Mesangial cell (primary cell): Measurements from ENCODE around the gene COPS2. TPM values are rescaled to one million over a fixed set of nuclear protein-coding genes. Genes with fewer than 3 reads are reported as not detected.

ENCODE experiments used
- total RNA-seq: library from RNA; depleted of rRNA; stranded (reverse); fragments of >200 nt; gene quantifications from 2 replicates; pipeline ENCODE4 v1.2.3, GENCODE V29; 2015

Gene COPS2
- total RNA-seq, result 29.7 and 30.6 TPM in 2 replicates

GRCh38 chr15:49155110-49155833, at the start of gene COPS2:
COPS2 (minus strand) TSS chr15:49155599; CDS start chr15:49155578, 21 bp downstream.

GRCh38 chr15:49169880-49170597, 14.6 kb upstream of the COPS2 start, which contains the start of gene GALK2:
GALK2 (plus strand) TSS chr15:49170247; CDS start chr15:49170323, 76 bp downstream.

Other genes with a start within 250 kb of the COPS2 start
- 1.3 and 3.4 TPM in 2 replicates for gene SHC4, start 191.7 kb downstream of the COPS2 start, total RNA-seq
- gene SECISBP2L, start 109.2 kb downstream of the COPS2 start, total RNA-seq, result 6.8 and 13.3 TPM in 2 replicates
- gene GALK2, start 14.6 kb upstream of the COPS2 start, total RNA-seq, result 24.3 and 24.7 TPM in 2 replicates